ENCODE results near the gene THADA.

DNA sequence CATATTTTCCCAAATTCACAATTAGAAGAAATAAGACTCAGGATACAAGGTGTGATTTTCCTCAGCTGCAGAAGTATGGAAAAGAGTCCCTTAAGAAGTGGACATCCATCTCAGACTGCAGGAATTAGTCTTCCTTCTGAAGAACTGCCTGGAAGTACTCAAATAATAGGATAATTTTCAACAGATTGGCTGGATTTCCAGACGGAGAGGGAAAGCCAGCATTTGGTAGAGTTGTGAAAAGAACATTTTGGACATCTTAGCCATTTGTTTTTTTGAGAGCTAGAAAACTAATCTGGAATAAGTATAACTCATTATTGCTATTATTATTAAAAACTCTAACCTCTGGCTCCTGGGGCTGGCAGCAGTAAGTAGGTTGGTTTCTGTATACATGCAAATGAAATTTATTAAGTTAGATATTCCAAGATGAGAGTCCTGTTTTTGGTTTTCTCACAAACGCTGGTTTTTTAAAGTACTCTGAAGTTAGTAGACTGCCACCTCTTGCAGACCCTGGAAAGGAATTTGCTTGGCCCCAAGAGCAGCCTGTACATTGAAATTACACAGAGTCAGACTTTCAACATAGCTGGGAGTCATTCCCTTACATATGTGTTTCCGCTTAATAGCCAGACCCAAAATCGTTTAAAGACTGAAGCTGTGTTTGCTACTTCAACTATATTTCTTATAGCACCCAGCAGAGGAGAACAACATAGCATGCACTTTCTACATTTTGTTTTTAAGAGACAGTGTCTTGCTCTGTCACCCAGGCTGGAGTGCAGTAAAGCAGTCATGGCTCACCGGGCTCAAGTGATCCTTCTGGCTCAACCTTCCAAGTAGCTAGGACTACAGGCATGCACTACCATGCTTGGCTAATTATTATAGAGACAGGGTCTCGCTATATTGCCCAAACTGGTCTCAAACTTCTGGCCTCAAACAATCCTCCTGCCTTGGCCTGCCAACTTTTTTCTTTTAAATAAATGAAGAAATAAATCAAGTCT is 142.4 kb downstream of the THADA start:
- TF ChIP-seq, protein P1, sequence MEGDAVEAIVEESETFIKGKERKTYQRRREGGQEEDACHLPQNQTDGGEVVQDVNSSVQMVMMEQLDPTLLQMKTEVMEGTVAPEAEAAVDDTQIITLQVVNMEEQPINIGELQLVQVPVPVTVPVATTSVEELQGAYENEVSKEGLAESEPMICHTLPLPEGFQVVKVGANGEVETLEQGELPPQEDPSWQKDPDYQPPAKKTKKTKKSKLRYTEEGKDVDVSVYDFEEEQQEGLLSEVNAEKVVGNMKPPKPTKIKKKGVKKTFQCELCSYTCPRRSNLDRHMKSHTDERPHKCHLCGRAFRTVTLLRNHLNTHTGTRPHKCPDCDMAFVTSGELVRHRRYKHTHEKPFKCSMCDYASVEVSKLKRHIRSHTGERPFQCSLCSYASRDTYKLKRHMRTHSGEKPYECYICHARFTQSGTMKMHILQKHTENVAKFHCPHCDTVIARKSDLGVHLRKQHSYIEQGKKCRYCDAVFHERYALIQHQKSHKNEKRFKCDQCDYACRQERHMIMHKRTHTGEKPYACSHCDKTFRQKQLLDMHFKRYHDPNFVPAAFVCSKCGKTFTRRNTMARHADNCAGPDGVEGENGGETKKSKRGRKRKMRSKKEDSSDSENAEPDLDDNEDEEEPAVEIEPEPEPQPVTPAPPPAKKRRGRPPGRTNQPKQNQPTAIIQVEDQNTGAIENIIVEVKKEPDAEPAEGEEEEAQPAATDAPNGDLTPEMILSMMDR (IDR thresholded peaks at IDR 0.05): no peak
- TF ChIP-seq EP300 (IDR thresholded peaks at IDR 0.05): no peak
- TF ChIP-seq POLR2A (IDR thresholded peaks at IDR 0.05): no peak
- TF ChIP-seq POLR2AphosphoS5 (IDR thresholded peaks at IDR 0.05): no peak
